Liver (tissue), 9 donors: ENCODE measurements around the gene CIZ1. TPM values are rescaled to one million over a fixed set of nuclear protein-coding genes. Genes with fewer than 3 reads are reported as not detected.

ENCODE experiments used
- DNase-seq: peaks from one replicate; pipeline ENCODE4 v3.0.0-alpha.2; 2017; ENCODE audit warnings: low spot score
- H3K27ac ChIP-seq, 2 donors: one replicate each; pipeline ENCODE4 v1.7.0; 2013; ENCODE audit warnings: inconsistent platforms in 2 of 2, low read length in 2 of 2, control low read depth in 1 of 2, low read depth in 1 of 2, mild to moderate bottlenecking in 1 of 2
- H3K27me3 ChIP-seq, 4 donors: one replicate each; pipeline versions ENCODE4 v1.6.1 to v1.7.0; 2013; ENCODE audit warnings: low read length in 3 of 4, inconsistent platforms in 1 of 4, mild to moderate bottlenecking in 1 of 4, moderate library complexity in 1 of 4; ENCODE audit not compliant: control insufficient read depth in 4 of 4, insufficient read depth in 4 of 4
- H3K36me3 ChIP-seq, 4 donors: one replicate each; pipeline versions ENCODE4 v1.6.1 to v1.7.0; 2013; ENCODE audit warnings: low read length in 3 of 4, mild to moderate bottlenecking in 3 of 4, low read depth in 1 of 4, moderate library complexity in 1 of 4; ENCODE audit not compliant: control insufficient read depth in 4 of 4, insufficient read depth in 3 of 4
- H3K4me1 ChIP-seq, 4 donors: one replicate each; pipeline versions ENCODE4 v1.6.1 to v1.7.0; 2013; ENCODE audit warnings: low read length in 3 of 4, mild to moderate bottlenecking in 3 of 4, moderate library complexity in 1 of 4; ENCODE audit not compliant: control insufficient read depth in 4 of 4, insufficient read depth in 4 of 4
- H3K4me3 ChIP-seq, 3 donors: one replicate each; pipeline versions ENCODE4 v1.6.1 to v1.7.0; 2013; ENCODE audit warnings: low read length in 3 of 3, control low read depth in 1 of 3, low read depth in 1 of 3, mild to moderate bottlenecking in 1 of 3
- H3K9ac ChIP-seq, 2 donors: one replicate each; pipeline ENCODE4 v1.7.0; 2013; ENCODE audit warnings: low read length in 2 of 2, mild to moderate bottlenecking in 2 of 2, moderate library complexity in 2 of 2, control low read depth in 1 of 2, low read depth in 1 of 2
- H3K9me3 ChIP-seq, 4 donors: one replicate each; pipeline versions ENCODE4 v1.6.1 to v1.7.0; 2013; ENCODE audit warnings: low read length in 3 of 4; ENCODE audit not compliant: control insufficient read depth in 4 of 4
- HNF4G ChIP-seq: IDR thresholded peaks from 2 replicates; pipeline ENCODE4 v1.6.1; 2016; ENCODE audit warnings: antibody characterized with exemption
- RXRA ChIP-seq, 2 donors: IDR thresholded peaks; 2 replicates each; pipeline ENCODE4 v1.6.1; 2017 to 2018; ENCODE audit warnings: antibody characterized with exemption in 2 of 2, mild to moderate bottlenecking in 1 of 2
- TAF1 ChIP-seq: conservative IDR thresholded peaks from 2 replicates; pipeline ENCODE4 v1.6.1; 2016; ENCODE audit warnings: antibody characterized with exemption, mild to moderate bottlenecking
- YY1 ChIP-seq: IDR thresholded peaks from 2 replicates; pipeline ENCODE4 v1.6.1; 2016; ENCODE audit warnings: antibody characterized with exemption, mild to moderate bottlenecking
- WGBS: extraction: QIAGEN DNeasy Blood & Tissue Kit; methylation state at CpG from one replicate; pipeline ENCODE4 v1.1.7; 2013; 5-methylcytosine and 5-hydroxymethylcytosine counted together
- polyA plus RNA-seq, 2 donors: library from polyadenylated mRNA; stranded (reverse) in 1 of 2; unstranded in 1 of 2; fragments of 200-250 nt in 1 of 2; fragments of >200 nt in 1 of 2; fragmentation: Nextera tagmentation in 1 of 2; extraction: Ambion mirVana in 1 of 2; gene quantifications; one replicate each; pipeline versions ENCODE4 v1.2.1 to v1.2.3, GENCODE V29; 2013 to 2015
- total RNA-seq, 2 donors: library from RNA; depleted of rRNA; stranded (reverse); fragments of >200 nt; gene quantifications; one replicate each; pipeline ENCODE4 v1.2.3, GENCODE V29; 2014
- TF ChIP-seq, protein P1 (sequence below): IDR thresholded peaks from 2 replicates; pipeline ENCODE4 v1.6.1; 2016; ENCODE audit warnings: antibody characterized with exemption
- TF ChIP-seq, protein P2 (sequence below): IDR thresholded peaks from 2 replicates; pipeline ENCODE4 v1.6.1; 2016; ENCODE audit warnings: antibody characterized with exemption
- TF ChIP-seq, protein P3 (sequence below): IDR thresholded peaks from 2 replicates; pipeline ENCODE4 v1.6.1; 2016; ENCODE audit warnings: antibody characterized with exemption, mild to moderate bottlenecking
- TF ChIP-seq, protein P4 (sequence below): fragments of 150-350 bp; IDR thresholded peaks from 2 replicates; pipeline ENCODE4 v1.5.1; 2017; ENCODE audit warnings: improper control_type of control experiment, low read depth, low read length; ENCODE audit not compliant: missing input control
- donor health status: healthy.
- donor health status: healthy.
- donor health status: healthy.
- donor health status: healthy.
- donor health status: healthy.

The CIZ1 gene, protein sequence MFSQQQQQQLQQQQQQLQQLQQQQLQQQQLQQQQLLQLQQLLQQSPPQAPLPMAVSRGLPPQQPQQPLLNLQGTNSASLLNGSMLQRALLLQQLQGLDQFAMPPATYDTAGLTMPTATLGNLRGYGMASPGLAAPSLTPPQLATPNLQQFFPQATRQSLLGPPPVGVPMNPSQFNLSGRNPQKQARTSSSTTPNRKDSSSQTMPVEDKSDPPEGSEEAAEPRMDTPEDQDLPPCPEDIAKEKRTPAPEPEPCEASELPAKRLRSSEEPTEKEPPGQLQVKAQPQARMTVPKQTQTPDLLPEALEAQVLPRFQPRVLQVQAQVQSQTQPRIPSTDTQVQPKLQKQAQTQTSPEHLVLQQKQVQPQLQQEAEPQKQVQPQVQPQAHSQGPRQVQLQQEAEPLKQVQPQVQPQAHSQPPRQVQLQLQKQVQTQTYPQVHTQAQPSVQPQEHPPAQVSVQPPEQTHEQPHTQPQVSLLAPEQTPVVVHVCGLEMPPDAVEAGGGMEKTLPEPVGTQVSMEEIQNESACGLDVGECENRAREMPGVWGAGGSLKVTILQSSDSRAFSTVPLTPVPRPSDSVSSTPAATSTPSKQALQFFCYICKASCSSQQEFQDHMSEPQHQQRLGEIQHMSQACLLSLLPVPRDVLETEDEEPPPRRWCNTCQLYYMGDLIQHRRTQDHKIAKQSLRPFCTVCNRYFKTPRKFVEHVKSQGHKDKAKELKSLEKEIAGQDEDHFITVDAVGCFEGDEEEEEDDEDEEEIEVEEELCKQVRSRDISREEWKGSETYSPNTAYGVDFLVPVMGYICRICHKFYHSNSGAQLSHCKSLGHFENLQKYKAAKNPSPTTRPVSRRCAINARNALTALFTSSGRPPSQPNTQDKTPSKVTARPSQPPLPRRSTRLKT
- total RNA-seq (10 to 100 TPM; 12.5 to 15.5 TPM), polyA plus RNA-seq (10 to 100 TPM; 13.6 to 13.8 TPM)

DNA sequence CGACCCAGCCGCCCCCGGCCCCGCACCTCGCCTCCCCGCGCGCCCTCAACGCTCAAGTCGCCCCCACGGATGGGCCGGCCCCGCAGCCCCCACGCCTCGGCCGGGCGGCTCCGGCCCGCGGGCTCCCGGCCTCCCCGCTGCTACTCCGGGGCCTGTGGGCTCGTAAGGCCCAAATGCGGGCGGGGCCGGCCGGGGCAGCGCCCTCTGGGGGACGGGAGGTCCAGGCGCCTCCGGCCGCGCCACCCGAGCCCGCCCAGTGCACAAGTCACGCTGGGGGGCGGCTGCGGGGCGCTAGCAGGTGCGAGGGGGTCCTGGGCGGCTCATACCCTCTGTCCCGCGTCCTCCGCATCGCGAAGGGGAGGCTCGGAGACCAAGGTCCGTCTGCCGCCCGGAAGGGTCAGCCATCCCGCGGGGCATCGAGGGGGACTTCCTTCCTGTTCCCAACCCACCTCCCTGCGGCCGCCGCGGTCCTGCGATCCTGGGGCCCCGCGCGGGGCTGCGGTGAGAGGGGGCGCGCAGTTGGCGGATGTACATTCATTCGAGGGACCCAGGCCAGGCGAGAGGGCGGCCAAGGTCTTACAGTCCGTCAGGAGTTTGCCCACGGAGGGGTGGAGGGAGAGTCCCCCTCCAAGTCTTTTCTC, at the start of gene CIZ1:
Gene CIZ1, minus strand, starts transcription at position 167 of the 641 bp plus-strand sequence. CDS start 715 bp downstream, outside the sequence.
- peaks cover 0 to 3% (median under 1%) of the 10 kb centered on the region in 4 donors for H3K36me3 ChIP-seq
- H3K27ac ChIP-seq: peak within 1 kb of the TSS; percentile 80 to 82
- peaks cover 8 to 23% (median 16%) of the 10 kb centered on the region in 4 donors for H3K4me1 ChIP-seq
- TF ChIP-seq, protein P1, sequence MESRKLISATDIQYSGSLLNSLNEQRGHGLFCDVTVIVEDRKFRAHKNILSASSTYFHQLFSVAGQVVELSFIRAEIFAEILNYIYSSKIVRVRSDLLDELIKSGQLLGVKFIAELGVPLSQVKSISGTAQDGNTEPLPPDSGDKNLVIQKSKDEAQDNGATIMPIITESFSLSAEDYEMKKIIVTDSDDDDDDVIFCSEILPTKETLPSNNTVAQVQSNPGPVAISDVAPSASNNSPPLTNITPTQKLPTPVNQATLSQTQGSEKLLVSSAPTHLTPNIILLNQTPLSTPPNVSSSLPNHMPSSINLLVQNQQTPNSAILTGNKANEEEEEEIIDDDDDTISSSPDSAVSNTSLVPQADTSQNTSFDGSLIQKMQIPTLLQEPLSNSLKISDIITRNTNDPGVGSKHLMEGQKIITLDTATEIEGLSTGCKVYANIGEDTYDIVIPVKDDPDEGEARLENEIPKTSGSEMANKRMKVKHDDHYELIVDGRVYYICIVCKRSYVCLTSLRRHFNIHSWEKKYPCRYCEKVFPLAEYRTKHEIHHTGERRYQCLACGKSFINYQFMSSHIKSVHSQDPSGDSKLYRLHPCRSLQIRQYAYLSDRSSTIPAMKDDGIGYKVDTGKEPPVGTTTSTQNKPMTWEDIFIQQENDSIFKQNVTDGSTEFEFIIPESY: no peak
- TF ChIP-seq RXRA (IDR thresholded peaks at IDR 0.05): no peak
- TF ChIP-seq, protein P2, sequence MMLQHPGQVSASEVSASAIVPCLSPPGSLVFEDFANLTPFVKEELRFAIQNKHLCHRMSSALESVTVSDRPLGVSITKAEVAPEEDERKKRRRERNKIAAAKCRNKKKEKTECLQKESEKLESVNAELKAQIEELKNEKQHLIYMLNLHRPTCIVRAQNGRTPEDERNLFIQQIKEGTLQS: no peak
- TF ChIP-seq HNF4G: no peak
- TF ChIP-seq TAF1: no peak
- TF ChIP-seq, protein P3, sequence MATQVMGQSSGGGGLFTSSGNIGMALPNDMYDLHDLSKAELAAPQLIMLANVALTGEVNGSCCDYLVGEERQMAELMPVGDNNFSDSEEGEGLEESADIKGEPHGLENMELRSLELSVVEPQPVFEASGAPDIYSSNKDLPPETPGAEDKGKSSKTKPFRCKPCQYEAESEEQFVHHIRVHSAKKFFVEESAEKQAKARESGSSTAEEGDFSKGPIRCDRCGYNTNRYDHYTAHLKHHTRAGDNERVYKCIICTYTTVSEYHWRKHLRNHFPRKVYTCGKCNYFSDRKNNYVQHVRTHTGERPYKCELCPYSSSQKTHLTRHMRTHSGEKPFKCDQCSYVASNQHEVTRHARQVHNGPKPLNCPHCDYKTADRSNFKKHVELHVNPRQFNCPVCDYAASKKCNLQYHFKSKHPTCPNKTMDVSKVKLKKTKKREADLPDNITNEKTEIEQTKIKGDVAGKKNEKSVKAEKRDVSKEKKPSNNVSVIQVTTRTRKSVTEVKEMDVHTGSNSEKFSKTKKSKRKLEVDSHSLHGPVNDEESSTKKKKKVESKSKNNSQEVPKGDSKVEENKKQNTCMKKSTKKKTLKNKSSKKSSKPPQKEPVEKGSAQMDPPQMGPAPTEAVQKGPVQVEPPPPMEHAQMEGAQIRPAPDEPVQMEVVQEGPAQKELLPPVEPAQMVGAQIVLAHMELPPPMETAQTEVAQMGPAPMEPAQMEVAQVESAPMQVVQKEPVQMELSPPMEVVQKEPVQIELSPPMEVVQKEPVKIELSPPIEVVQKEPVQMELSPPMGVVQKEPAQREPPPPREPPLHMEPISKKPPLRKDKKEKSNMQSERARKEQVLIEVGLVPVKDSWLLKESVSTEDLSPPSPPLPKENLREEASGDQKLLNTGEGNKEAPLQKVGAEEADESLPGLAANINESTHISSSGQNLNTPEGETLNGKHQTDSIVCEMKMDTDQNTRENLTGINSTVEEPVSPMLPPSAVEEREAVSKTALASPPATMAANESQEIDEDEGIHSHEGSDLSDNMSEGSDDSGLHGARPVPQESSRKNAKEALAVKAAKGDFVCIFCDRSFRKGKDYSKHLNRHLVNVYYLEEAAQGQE: no peak
- TF ChIP-seq YY1: no peak
- TF ChIP-seq, protein P4, sequence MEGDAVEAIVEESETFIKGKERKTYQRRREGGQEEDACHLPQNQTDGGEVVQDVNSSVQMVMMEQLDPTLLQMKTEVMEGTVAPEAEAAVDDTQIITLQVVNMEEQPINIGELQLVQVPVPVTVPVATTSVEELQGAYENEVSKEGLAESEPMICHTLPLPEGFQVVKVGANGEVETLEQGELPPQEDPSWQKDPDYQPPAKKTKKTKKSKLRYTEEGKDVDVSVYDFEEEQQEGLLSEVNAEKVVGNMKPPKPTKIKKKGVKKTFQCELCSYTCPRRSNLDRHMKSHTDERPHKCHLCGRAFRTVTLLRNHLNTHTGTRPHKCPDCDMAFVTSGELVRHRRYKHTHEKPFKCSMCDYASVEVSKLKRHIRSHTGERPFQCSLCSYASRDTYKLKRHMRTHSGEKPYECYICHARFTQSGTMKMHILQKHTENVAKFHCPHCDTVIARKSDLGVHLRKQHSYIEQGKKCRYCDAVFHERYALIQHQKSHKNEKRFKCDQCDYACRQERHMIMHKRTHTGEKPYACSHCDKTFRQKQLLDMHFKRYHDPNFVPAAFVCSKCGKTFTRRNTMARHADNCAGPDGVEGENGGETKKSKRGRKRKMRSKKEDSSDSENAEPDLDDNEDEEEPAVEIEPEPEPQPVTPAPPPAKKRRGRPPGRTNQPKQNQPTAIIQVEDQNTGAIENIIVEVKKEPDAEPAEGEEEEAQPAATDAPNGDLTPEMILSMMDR: peak; percentile 70
- peak; percentile 82 for DNase-seq
- WGBS: under 1% methylated on average over 71 of the region's 71 CpGs
- H3K9ac ChIP-seq: peak within 1 kb of the TSS; percentile 79 to 80
- no peaks in the 10 kb centered on the region for H3K27me3 ChIP-seq
- H3K9me3 ChIP-seq: no peaks in the 10 kb centered on the region
- H3K4me3 ChIP-seq: peak within 1 kb of the TSS; percentile 74 to 87 (median 86)
